Measurements from ENCODE around the gene CACNB1. TPM values are rescaled to one million over a fixed set of nuclear protein-coding genes. Genes with fewer than 3 reads are reported as not detected.
A peak's percentile ranks its signal among the peaks of the same experiment; 100 is the strongest.

Gene CACNB1
- total and polyA plus RNA-seq, 2 donors (not counting 1 experiment from before 2014, with no cell fraction given): 3.8 to 12.4 TPM

DNA sequence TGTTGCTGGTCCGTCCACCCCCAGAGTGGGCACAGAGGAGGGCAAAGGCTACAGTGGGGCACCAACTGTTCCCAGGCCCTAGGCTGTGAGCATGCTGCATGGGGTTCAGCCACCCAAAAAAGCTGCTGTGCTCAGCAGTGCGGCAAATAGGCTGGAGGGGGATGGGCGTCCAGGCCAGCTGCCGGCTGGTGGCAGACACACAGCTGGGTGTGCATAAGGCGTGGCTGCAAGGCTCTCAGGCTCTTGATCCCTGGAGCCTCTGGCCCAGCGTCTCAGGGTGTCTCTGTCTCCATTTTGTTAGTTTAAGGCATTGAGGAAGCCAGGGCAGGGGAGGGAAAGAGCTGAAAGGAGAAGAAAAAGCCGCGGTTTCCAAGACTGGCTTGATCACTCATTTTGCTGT lies 11.4 kb upstream of the CACNB1 start:
- peaks cover 34% of the 10 kb centered on the region for H3K4me1 Mint-ChIP-seq
- H3K9me3 ChIP-seq (ENCODE audit: control extremely low read depth in 1 of 3, control insufficient read depth in 2 of 3, insufficient read depth in 1 of 3, low read length in 2 of 3): peaks cover 0 to 3% (median 0%) of the 10 kb centered on the region in 3 donors

More for the DNA sequence above, 11.4 kb upstream of the CACNB1 start:
- Histone ChIP-seq H3K9ac (ENCODE audit: low read length) (peak overlapping the region; percentile 59), H3K27me3 (replicated peaks in 1 of 4; ENCODE audit: control extremely low read depth in 1 of 4, control insufficient read depth in 3 of 4, insufficient read depth in 4 of 4, low read length in 3 of 4) (peaks cover 0 to 12% (median 3%) of the 10 kb centered on the region in 4 experiments), H3K4me2 (replicated peaks; ENCODE audit: low read depth, low read length, poor library complexity, severe bottlenecking) (peak overlapping the region; percentile 96), H3K79me2 (ENCODE audit: control insufficient read depth, insufficient read depth, low read length) (no peaks in the 10 kb centered on the region), H4K20me1 (ENCODE audit: control insufficient read depth, insufficient read depth, low read length, poor library complexity, severe bottlenecking) (peaks cover 6% of the 10 kb centered on the region), H3K36me3 (replicated peaks in 1 of 2; ENCODE audit: control extremely low read depth in 1 of 2, control insufficient read depth in 1 of 2, extremely low read depth in 1 of 2, insufficient read depth in 2 of 2, low read length in 1 of 2) (peaks cover 2 to 13% of the 10 kb centered on the region in 2 experiments), H3K4me1 (ENCODE audit: control insufficient read depth in 2 of 2, insufficient read depth in 2 of 2, low read length in 2 of 2) (peaks cover 32 to 39% of the 10 kb centered on the region in 2 donors), H2AFZ (ENCODE audit: insufficient read depth, low read depth, low read length, poor library complexity, severe bottlenecking) (peak overlapping the region; percentile 76), H3K27ac (ENCODE audit: low read length in 2 of 2) (no peak overlapping the region), H3K4me3 (ENCODE audit: control extremely low read depth in 1 of 5, extremely low read depth in 1 of 5, insufficient read depth in 1 of 5, low read depth in 2 of 5, low read length in 4 of 5) (peak overlapping the region in 1 of 5 experiments; percentile 50)
- peak overlapping the region; percentile 77 for H3K4me3 Mint-ChIP-seq
- ATAC-seq (ENCODE audit: low read depth): peak; percentile 82
- H3K9me3 Mint-ChIP-seq (ENCODE audit: insufficient read depth): no peaks in the 10 kb centered on the region
- intact Hi-C loops (cut with micrococcal nuclease): loop anchor here (1.0 to 10.0 kb wide), 2 partner anchors 9 to 196 kb away; partner anchors contain the start of genes FBXL20 and RPL19
- H3K27ac Mint-ChIP-seq: peak overlapping the region; percentile 68
- no peaks in the 10 kb centered on the region for H3K27me3 Mint-ChIP-seq
- 11% methylated on average over 6 of the region's 8 CpGs for WGBS (ENCODE audit: insufficient coverage)
- no peak for TF ChIP-seq EZH2 (IDR thresholded peaks at IDR 0.05; ENCODE audit: borderline replicate concordance, insufficient read depth, low read depth, low read length, poor library complexity, severe bottlenecking)
- TF ChIP-seq, protein P1, sequence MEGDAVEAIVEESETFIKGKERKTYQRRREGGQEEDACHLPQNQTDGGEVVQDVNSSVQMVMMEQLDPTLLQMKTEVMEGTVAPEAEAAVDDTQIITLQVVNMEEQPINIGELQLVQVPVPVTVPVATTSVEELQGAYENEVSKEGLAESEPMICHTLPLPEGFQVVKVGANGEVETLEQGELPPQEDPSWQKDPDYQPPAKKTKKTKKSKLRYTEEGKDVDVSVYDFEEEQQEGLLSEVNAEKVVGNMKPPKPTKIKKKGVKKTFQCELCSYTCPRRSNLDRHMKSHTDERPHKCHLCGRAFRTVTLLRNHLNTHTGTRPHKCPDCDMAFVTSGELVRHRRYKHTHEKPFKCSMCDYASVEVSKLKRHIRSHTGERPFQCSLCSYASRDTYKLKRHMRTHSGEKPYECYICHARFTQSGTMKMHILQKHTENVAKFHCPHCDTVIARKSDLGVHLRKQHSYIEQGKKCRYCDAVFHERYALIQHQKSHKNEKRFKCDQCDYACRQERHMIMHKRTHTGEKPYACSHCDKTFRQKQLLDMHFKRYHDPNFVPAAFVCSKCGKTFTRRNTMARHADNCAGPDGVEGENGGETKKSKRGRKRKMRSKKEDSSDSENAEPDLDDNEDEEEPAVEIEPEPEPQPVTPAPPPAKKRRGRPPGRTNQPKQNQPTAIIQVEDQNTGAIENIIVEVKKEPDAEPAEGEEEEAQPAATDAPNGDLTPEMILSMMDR (IDR thresholded peaks at IDR 0.05): no peak
- CTCF ChIA-PET: interaction anchor here (0.5 to 18.9 kb wide), 10 partner anchors 9 to 527 kb away, joined by 3 to 707 read pairs (median 4); partner anchors contain the start of genes CDK12, MED1 and RPL19
- DNase-seq: peak; percentile 87
- POLR2A ChIA-PET: interaction anchor here (0.6 to 1.8 kb wide), 8 partner anchors 9 to 344 kb away, joined by 3 to 11 read pairs (median 4); partner anchors contain the start of genes CDK12 and RPL19

All from B cell (primary cell).